Left hindlimb (tissue), 1 donor: ENCODE measurements around the gene RFX4.

ENCODE experiments used
- DNase-seq: peaks from one replicate; pipeline ENCODE4 v3.0.0-alpha.2; 2018

The RFX4 gene

DNA sequence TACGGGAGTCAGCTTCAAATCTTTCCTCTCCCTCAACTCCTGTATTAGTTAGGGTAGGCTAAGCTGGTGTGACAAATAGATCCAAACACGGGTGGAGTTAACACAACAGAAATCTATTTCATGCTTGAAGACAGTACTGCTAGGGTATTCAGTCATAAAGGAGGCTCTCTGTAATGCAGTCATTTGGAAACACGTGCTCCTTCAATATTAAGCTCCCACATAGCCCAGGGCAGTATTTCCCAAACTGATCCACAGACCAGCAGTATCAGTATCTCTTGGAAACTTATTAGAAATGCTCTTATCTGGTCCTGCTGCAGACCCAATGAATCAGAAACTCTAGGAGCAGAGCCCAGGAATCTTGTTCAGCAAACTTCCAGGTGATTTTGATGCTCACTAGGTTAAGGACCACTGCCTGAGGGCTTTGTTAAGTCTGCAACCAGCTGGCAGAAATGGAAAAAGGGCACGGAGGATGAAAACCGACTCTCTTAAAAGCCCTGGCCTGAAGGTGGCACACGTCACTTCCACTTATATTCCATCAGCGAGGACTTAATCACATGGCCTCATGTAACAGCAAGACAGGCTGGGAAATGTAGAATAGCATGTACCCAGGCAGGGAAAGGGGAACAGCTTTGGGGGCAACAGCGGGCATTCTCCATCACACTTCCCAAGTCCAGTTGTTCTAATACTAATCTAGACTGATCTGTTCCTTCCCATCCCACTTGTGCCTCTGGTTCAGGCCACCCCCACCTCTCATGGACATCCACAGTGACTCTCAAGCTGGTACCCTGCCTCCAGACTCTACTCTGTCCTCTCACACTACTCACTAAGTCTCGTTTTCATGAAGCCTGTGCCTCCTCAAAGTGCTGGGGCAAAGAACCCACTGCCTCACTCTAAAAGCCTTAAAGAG is 153.5 kb downstream of the RFX4 start:
- no peak for DNase-seq

DNA sequence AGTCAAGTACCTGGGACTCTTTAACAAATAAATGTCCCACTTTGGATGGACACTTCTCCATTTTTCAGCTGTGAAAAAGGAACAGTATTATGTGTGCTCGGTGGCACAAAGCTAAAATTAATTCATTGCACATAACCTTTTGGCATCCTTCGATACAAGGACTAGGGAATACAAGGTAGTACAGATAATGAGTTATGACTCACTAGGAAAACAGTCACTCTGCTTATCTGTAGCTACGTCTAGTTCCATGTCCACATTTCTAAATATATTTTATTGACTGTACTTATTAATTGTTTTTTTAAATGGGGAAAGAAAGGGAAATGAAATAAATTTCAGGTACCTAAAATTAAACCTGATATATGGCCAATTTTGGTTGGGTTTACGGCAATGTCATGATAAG is 156.5 kb downstream of the RFX4 start:
- DNase-seq: no peak

DNA sequence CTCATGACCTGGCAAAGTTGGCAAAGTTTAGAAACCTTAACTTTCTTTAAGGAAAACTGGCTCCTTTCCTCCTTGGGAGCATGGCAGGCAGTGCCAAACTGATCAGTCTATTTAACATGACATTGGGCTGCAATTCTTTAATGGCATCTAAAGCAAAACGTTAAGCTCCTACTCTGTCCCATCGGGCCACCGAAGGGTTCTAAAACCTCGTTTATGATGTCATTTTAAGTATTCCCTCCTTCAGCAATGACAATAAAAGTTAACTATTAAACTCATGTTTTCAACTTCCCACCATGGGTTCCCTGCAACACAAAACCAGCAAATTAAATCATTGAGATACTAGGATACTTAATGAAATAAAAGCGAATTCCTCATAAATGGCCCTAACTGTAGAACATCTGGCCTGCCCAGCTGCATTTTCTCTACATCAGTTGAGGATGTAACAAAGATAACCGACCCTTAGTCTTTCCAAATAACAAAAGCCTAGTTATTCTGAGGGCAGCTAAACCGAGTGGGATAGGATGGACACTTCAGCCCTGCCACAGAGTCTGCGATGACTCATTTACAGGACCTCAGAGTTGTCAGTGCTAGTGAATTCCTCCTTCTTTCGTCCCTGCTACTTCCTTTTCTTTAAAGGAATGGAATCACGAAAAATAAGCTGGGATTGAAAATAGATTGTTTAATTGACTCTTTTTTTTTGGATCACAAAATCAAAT is 157.2 kb downstream of the RFX4 start:
- no peak for DNase-seq

DNA sequence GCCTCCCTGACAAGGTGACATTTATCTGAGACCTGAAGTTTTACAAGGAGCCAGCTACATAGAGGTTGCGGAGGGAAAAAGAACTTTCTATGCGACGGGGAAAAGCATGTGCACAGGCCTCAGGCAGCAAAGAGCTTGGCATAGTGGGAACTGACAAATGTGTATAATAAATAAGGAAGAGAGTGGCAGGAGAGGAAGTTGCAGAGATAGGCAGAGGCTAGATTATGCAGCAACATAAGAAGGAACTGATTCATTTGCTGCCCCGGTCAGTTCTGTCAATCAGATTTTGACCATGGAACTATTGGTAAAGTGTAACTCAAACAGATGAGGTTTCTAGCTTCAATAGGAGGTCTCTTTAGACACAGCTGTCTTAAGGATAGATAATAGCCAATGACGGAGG is 158.0 kb downstream of the RFX4 start:
- DNase-seq: no peak

DNA sequence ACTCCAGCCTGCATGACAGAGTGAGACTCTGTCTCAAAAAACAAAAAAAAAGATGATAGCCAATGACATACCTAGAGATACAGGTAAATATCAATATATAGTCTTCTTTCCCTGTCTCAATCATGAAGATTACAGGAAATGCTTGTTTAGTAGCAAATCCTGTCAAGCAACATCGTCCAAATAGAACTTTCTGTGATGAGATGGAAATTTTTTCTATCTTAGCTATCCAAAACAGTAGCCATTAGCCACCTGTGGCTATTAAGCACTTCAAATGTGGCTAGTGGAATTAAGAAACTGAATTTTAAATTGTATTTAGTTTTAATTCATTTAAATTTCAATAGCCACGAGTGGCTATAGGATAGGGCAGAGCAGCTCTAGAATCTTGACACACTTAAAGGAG is 158.4 kb downstream of the RFX4 start:
- DNase-seq: no peak

DNA sequence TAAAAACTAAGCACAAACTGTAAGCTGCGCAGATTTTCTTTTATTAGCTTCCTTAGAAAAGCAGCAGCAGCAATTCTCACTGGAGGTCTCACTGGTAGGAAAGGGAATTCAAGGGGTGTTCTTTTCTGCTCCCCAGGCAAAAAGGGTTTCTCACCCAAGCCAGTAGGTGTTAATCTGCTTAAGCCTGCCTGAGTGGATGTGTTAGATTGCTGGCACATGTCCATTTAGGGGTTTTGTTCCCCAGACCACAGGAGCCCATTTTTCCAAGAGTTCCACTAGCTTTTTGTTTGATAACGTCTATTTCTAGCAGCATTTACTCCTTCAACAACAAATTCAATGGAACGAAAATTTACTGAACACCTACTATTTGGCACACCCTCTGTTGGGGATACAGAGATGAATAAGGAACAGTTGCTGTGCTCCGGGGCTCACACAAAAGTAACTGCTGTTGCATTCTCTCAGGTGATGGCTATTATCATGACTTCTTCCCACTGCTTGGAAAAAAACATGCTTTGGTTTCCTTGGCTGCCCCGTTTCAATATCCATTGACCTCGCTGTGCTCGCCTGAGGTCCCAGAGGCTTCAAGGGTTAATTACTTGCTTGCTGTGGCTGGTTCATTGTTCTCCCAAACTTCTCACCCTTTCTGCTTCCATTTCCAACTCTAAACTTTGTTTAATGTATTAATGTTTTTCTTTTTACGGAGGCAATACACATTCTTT is 160.6 kb downstream of the RFX4 start:
- no peak for DNase-seq

DNA sequence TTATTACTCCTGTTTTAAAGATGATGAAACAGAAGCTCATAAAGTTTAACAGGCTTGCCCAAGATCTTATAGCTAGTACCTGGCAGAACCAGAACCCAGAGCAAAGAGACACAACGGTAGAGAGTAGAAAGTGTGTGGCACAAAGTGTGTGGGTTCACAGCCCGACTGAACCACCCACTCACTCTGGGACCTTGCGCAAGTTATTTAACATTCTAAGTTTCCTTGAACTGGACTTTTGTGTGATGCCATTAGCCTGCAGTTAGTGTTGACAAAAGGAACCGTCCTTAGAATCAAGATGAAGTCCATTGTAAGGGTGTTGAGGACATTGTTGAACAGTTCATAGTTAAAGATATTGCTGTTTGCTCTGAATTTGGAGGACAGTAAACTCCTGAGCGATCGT is 161.8 kb downstream of the RFX4 start:
- no peak for DNase-seq

DNA sequence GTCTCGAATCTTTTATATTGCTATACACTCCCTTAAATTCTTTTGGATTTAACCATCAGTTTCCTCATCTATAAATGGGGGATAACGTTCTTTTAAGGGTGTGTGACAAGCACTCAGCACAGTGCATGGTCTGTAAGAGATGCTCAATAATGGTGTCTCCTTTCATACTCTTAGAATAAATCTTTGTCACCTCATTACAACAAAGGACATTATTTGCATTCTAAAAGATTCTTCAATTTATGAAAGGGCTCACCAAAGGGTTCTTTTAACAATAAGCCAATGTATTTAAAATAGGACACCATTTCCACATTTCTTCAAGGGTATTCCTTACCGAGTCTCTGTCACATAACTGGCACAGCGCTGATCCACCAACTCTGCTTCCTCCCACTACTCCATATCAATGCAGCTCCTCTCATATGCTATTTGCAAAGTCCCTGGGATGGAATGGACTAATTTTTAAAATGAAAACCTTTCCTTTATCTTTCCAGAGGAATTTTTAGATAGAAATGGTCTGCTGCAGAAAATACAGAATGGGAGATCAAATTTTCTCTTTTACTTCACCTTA is 162.5 kb downstream of the RFX4 start:
- no peak for DNase-seq

DNA sequence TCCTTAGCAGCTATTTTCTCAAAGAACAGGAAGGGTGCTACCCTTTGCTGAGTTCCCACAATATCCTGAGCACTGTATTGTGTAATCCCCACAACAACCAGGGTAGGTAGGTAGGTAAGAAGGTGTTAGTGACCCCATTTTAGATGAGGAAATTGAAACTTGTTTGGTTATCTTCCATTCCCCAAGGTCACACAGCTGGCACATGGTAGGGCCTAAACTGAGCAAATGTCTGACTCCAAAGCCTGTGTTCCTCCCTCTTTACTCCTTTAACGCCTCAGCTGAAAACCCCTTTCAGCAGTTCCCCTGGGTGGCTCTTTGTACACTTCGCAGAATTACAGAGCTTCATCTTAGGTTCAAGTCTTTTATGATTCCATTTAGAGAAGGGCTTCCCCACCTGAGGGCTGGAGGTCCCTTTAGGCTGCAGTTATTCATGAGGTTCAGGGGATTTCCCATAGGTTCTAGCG is 165.2 kb downstream of the RFX4 start:
- DNase-seq: no peak

DNA sequence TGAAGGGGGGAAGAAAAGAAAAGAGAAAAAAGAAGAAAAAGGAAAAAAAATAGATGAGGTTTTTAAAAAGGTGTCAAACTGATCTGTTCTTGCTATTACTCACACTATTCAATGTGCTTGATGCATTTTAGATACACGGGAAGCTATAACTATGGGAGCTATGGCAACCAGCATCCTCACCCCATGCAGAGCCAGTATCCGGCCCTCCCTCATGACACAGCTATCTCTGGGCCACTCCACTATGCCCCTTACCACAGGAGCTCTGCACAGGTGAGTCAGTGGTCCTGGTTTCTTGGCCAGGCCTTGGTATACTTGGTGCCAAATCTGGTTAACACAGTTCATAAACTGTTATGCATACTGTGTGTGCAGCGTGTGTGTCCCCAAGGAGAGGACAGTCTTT is 167.7 kb downstream of the RFX4 start:
- DNase-seq: no peak

DNA sequence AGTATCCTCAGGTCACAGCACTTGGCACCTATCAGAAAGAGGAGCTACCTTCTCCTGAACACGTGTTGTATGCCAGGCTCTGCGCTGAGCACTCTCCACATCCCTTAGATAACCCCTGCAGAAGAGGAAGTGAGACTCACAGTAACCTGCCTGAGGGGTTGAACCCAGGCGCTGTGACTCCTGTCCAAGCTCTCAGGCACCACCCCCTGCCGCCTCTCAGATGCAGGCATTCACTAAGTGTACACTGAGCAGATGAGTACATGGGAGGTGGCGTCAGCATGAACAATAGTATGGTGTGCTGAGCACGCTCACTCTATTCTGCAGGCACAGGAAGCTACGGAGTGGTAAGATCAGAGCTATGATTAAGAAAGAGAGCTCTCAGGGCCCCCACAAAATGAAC is 170.7 kb downstream of the RFX4 start:
- no peak for DNase-seq

DNA sequence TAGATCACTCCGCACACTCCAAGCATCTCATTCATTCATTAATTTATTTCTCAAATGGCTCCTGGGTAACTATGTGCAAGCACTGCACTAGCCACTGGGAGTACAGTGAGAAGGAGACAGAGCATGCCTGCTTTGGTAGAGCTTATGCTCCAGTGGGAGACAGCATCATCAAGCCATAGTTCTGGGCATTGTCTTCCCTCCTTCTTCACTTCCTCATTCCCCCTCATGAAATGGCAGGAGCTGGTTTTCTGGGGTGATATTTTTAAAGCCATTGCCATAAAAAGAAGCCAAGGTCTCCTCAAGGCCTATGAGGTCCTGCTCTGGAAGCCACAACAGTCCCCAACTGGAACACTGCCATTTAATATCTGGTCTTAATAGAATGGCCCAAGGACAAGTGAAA is 171.5 kb downstream of the RFX4 start:
- no peak for DNase-seq

DNA sequence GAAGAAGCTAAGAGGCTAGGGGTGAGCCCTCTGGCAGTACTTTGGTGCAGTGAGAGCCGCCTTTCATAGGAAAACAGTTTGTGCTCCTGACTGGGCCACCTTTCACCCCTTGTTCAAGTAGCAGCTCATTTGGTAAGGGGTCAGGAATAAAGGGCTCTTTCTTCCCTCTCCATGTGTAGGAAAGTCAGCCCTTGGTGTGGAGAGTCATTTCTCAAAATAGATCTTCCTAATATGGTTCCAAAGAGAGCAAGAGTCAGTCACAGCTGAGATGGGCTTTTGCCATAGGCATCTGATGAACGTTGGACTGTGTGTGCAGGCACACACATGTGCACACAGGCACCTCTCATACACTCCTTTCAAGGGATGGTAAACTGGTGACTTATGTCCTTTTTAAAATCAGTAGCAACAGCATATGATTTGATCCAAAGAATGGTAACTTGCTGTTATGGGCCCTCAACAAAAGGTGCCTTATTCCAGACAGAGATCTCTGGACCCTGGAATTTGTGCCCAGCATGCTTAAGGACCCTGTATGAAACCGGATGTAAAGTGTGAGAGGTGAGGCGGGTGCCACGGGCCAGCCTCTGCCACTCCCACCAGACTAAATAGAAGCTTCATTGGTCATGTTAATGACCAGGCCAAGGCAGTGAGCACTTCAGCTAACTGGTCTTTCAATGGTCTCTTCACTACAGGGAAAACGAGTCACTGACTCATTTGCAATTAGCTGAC is 175.0 kb downstream of the RFX4 start:
- DNase-seq: peak; percentile 38

DNA sequence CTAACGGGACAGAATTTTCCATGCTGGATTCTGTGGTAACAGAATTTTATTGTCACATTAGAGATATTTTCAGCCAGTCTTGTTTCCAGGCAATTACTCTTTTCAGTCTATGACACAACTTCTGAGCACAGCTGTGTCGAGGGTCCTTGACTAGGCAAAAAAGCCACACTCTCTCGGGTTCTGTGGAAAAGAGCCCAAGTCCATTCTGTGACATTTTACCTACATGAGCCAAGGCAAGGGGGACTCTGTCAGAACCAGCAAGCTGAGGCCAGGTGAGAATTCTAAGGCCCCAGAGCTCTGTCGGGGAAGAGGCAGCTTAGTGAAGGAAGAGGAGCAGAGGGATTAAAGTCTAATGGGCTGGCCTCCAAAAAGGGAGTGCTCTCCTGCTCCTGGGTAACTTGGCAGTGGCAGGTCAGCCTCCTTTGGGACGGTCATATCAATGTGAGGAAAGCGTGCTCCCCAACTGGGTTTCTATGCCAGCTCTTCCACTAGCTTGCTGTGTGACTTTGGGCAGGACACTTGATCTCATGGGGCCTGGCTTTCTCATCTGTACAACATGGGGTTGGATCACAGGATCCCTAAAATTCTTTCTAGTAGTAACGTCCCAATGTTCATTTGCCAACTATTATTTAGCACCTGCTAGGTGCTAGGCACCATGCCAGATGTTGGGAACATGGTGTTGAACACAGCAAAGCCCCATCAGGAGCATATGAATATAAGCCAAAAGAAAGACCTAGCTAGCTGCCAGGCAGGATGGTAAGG is 175.7 kb downstream of the RFX4 start:
- DNase-seq: no peak

DNA sequence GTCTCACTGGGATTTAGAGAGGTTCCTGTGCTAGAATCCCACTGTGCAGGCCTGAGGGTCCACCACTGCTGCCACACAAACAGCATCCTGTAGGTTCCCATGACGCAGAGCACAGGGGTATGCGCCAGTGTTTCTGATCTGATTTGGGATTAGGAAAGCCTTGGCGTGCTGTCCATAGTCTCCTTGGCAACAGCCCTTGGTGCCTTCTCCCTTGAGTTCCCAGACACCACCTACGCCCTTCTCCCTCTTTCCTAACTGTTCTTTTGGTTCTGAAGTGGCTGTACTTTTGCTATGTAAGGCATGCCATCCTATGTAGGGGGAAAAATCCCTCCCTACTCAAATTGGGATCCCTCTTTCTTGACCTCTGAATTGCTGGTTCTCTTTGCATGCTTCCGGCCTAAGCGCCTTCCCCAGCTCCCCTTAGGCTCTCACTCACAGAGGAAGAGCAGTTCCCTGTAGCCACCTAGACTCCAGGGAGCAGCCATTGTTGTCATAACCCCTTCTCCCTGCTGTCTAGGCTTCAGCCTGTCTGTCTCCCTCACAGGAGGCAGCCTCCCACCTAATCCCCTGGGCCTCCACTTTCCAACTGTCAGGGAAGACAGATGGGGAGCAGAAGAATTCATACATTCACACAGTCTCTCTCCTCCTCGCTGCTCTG is 176.9 kb downstream of the RFX4 start:
- no peak for DNase-seq

DNA sequence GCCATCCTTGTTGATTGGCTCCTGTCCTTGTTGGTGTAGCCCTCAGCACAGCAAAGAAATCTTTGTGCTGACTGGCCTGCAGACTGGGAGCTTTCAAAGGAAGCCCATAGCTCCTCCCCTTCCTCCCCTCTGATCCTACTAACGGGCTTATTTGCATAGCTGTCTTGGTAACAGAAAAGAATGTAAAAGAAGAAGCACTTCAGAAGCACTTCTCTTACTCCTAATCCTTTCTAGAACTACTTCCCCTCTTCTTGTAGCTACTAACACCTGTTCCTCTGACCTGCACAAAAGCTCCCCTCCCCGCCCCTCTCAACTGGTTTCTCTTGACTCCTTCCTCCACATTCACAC is 177.4 kb downstream of the RFX4 start:
- DNase-seq: no peak

DNA sequence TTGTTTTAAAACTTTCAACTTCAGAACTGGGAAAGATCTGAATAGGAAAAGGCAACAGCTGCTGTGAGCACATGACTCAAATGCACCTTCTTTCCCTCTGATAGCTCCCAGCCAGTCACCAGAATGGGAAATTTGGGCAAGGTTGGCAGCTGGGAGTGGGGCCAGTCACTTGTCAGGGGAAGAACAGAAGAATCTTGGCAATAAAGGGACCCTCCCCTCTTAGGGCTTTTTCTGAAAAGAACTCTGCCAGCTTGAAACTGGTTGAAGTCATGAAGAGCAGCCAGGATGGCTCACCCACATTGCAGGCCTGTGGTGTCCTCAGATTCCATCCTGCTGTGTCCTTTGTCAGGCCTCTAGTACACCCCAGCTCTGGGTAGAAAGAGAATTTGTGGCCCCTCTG is 181.4 kb downstream of the RFX4 start:
- no peak for DNase-seq

DNA sequence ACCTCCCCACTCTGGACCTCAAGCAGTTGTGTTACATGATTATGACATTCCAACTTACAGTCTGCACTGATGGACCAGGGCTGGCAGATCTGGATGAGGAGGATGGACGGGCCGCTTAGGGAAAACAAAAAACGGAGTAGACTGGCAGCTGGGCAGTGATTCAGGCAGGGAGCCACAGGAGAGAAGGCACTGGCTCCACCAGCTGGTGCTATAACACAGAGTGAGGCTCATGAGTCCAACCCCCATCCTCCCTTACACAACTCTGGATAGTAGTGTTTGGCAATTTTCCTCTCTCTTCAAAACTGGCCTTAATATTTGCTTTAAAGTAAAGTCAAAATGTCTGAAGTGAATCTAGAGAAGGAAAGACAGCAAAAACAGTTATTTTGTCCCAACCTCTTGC is 181.9 kb downstream of the RFX4 start:
- no peak for DNase-seq

DNA sequence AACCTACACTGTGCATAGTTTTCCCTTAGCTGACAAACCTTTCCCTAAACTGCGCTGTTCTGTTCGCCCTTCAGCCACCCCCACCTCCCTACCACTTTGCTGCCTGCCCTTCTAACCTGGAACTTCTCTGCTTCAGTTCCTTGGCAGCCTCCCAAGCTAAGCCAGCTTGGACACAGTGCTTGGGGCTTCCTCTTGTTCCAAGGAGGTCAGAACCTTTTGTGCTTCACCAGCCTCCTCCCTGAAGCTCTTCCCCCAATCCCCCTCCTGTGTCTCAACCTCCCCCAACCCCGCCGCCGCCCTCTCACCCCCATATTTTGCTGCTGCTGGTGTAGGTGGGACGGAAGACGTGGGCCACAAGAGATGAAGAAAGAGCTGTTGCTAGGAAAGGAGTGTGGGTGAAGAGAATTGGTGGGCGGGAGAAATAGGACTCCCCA is 183.6 kb downstream of the RFX4 start:
- DNase-seq: no peak

DNA sequence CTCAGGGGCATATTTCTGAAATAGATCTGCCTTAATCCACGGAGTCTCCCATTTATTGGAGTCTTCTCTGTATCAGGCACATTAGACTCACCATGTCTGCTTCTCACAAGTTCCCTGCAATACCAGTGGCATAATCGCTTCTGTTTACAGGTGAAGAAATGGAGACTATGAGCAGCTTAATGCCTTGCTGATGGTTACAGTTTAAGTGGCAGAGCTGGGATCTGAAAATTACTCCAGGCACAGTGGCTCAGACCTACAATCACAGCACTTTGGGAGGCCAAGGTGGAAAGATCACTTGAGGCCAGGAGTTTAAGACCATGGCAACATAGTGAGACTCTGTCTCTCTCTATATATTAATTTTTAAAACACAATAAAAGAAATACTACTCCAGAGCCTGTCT is 184.4 kb downstream of the RFX4 start:
- DNase-seq: no peak
